Measurements from ENCODE around the gene CPE. TPM values are rescaled to one million over a fixed set of nuclear protein-coding genes. Genes with fewer than 3 reads are reported as not detected.

CPE gene
- total and polyA plus RNA-seq, 12 donors = 16.9 to 57.6 (median 26.6) TPM

- Histone ChIP-seq H3K36me3 (no peaks in the 10 kb centered on the region), H3K4me3 (no peak overlapping the region), H3K27me3 (no peaks in the 10 kb centered on the region), H3K27ac (no peak overlapping the region), H3K9me3 (no peaks in the 10 kb centered on the region), H3K4me1 (no peaks in the 10 kb centered on the region)
- ATAC-seq (no peak), DNase-seq (no peak)
- 89% methylated on average over 9 of the region's 9 CpGs for WGBS, 2 donors
- TF ChIP-seq CTCF (IDR thresholded peaks at IDR 0.05) = no peak
- intact Hi-C loops (cut with DNase I) = no loop called here
These were observed 23.6 kb downstream of the CPE start for GRCh38 chr4:165402375-165402774.

- no peaks in the 10 kb centered on the region for H3K36me3 ChIP-seq
- no peak overlapping the region for H3K4me3 ChIP-seq
- H3K27me3 ChIP-seq = no peaks in the 10 kb centered on the region
- no peak for TF ChIP-seq CTCF (IDR thresholded peaks at IDR 0.05)
- no peak overlapping the region for H3K27ac ChIP-seq
- WGBS, 2 donors = 84 to 97% methylated on average over 2 of the region's 2 CpGs
- no peak for ATAC-seq
- DNase-seq = no peak
- no peaks in the 10 kb centered on the region for H3K4me1 ChIP-seq
- H3K9me3 ChIP-seq = no peaks in the 10 kb centered on the region
- intact Hi-C loops (cut with DNase I) = no loop called here
These were observed 24.2 kb downstream of the CPE start for GRCh38 chr4:165403048-165403447.

GRCh38 chr4:165403637-165404036 is 24.8 kb downstream of the CPE start:
- no peaks in the 10 kb centered on the region for H3K9me3 ChIP-seq
- no peak overlapping the region for H3K27ac ChIP-seq
- DNase-seq (no peak), ATAC-seq (no peak)
- WGBS, 2 donors = 88 to 96% methylated on average over 4 of the region's 4 CpGs
- no peak for TF ChIP-seq CTCF (IDR thresholded peaks at IDR 0.05)
- no peaks in the 10 kb centered on the region for H3K4me1 ChIP-seq
- H3K4me3 ChIP-seq = no peak overlapping the region
- H3K27me3 ChIP-seq = no peaks in the 10 kb centered on the region
- no peaks in the 10 kb centered on the region for H3K36me3 ChIP-seq
- intact Hi-C loops (cut with DNase I) = no loop called here

GRCh38 chr4:165404080-165404479 is 25.3 kb downstream of the CPE start:
- no peaks in the 10 kb centered on the region for H3K4me1 ChIP-seq
- no peak for DNase-seq
- intact Hi-C loops (cut with DNase I) = no loop called here
- TF ChIP-seq CTCF (IDR thresholded peaks at IDR 0.05) = no peak
- WGBS, 2 donors = 95 to 97% methylated on average over 8 of the region's 8 CpGs
- H3K36me3 ChIP-seq = no peaks in the 10 kb centered on the region
- ATAC-seq = no peak
- H3K27me3 ChIP-seq = no peaks in the 10 kb centered on the region
- H3K9me3 ChIP-seq = no peaks in the 10 kb centered on the region
- no peak overlapping the region for H3K27ac ChIP-seq
- no peak overlapping the region for H3K4me3 ChIP-seq

Measured in heart right ventricle (tissue), 16 donors.